NCI-H1930 (cell line): Measurements from ENCODE around the gene LRRC52.

Experiments used
- DNase-seq, 2 experiments: peaks; one replicate each; lab custom pipeline; 2025; lab: John Stamatoyannopoulos, UW

LRRC52 gene

GRCh38 chr1:165537356-165538109 lies 6.3 kb upstream of the LRRC52 start:
- DNase-seq, result no peak

DNA sequence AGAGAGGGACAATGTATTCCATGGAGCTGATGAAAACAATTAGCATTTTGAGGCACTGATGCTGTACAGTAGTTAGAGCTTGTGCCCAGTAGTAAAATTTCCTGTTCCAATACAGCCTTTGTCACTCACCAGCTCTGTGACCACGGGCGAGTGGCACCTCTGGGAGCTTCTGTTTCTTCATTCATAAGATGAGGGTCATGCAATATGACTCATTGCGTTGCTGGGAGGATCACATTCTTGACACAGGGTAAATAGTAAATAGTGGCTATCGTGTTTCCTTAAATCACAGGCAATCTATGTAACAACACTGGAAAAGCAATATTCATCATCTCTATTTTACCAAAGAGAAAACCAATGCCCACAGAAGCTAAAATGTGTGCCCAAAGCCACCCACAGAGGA lies 4.5 kb upstream of the LRRC52 start:
- no peak for DNase-seq

DNA sequence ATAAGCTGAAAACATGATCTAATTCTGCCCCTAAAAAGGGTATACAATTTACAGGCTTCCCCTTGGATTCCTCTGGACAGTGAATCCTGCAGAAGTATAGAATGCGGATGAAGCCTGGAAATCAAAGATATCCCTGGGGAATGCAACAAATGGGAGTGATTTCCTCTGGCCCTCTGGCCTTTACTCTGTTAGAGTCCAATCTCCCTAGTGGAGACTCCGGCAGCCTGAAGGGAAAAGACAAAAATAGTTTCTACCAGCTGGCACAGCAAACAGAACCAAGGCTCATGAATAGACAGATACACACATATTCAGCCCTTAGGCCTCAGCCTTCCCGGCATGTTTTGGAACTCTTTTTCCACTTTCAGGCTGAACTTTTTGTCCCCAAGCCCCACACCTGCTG lies 3.9 kb upstream of the LRRC52 start:
- no peak for DNase-seq

DNA sequence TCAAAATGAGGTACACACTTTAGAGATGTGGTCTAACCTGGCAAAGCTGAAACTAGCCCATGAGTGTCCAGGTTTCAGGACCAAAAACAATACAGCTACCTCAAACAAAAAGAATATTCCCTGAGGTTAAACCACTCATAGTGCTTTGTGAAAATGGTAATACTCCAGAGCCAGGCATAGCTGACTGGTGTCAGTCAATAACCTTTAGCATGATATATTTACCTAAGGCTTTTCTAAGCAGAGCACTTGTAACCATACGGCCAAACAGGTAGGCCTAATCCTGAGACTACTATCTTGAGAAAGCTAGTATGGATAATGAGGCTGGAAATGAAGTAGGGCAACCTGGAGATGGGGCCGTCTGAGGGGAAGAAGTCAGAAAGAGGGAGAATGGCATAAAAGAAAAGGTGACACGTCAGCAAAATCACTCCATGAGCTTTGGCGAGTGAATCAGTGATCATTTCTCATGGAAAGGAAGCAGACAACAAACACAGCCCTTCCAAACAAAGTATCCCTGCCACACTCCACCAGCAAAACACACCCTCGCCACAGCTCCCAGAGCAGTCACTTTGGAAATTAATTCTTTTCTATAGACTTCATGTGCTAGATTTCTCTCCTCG lies 1.7 kb upstream of the LRRC52 start:
- no peak for DNase-seq

DNA sequence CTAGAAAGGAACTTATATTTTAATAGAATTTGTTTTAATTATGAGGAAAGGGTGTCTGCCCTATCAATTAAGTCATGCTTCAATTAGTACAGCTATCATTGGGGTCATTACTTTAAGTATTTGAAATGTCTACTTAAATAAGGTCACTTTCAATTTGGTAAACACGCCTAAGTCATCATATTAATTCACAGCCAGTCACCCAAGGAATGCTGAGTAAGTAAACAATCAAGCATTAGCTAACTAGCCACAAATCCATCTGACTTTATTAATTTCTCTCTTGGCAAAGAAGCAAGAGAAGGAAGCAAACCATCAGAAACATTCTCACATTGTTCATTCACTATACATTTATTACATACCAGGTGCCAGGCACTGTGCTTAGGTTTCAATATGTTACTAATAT lies 1.2 kb upstream of the LRRC52 start:
- DNase-seq, result no peak

DNA sequence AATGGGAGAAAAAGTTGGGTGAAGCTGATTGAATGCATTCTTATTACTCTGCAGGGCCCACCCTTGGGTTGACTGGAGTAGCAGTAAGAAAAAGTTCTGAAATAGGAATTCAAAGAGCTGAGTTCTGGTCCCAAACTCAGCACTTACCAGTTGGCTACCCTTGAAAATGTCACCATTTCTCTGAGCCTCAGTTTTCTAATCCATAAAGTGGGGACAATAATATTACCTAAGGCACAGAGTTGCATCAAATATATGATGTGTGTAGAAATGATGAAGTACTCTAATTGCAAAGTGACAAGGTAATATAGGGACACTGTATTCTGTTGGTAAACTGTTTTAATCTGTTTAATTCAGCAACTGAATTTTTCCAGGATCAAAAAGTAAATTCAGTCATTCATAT lies 1.2 kb downstream of the LRRC52 start:
- DNase-seq, result no peak

DNA sequence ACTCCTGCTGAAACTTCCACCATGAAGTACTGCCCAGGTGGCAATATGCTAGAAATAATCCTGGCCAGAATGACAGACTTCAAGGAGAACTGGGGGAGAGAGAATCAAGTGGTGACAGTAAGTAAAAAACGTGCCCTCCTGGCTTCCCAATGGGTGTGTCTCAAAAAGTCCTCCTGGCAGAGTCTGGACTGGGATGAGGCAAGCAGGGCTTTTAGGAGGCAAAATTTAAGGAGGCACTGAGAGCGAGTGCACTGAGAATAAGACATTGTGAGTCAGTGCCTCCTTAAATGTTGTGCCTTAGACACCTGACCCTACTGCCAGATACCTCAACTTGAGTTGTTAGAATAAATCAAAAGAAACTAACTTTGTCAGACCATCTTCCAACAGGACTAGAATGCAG lies 2.2 kb downstream of the LRRC52 start:
- no peak for DNase-seq

- no peak for DNase-seq
These were observed 6.2 kb downstream of the LRRC52 start for GRCh38 chr1:165549973-165550372.

- DNase-seq, result no peak
These were observed 7.7 kb downstream of the LRRC52 start for GRCh38 chr1:165551469-165551868.

- DNase-seq, result no peak
These were observed 17.3 kb downstream of the LRRC52 start for GRCh38 chr1:165560883-165561656.

DNA sequence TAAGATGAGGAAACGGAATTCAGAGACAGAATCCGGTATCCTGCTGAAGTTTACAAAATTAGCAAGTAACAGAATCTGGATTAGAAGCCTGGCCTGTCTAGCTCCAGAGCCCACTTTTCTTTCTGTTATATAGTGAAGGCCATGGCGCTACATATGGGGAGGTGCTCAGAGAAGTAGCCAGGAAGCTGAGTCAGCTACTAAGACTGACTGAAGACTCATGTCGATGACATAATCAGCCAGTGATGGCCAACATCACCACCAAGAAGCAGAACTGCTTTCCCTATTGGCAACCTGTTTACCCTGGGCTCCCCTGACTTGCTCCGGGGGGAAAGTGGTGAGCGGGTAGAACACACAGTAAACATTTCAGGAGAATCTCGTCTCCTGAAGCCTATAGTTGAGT lies 18.8 kb downstream of the LRRC52 start:
- no peak for DNase-seq

GRCh38 chr1:165563551-165563950 lies 19.8 kb downstream of the LRRC52 start:
- DNase-seq, result no peak

DNA sequence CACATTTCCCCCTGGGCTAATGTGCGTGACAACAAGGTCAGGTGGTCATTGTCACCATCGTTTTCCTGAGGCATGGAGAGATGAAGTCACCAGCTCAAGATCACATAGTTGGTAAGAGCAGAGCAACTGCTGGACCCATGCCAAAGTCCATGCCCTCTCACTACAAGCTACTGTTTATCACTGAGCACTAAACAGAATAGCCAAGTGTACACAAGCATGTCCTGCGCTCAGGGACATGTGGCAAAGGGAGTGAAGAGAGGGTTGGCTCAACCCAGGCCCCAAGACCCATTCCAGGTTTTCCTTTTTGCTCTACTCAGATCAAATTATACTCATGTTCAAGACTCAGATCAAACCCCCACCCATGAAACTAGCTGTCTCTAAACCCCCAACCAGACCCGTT lies 20.8 kb downstream of the LRRC52 start:
- no peak for DNase-seq

- no peak for DNase-seq
These were observed 22.1 kb downstream of the LRRC52 start for GRCh38 chr1:165565751-165566490.

DNA sequence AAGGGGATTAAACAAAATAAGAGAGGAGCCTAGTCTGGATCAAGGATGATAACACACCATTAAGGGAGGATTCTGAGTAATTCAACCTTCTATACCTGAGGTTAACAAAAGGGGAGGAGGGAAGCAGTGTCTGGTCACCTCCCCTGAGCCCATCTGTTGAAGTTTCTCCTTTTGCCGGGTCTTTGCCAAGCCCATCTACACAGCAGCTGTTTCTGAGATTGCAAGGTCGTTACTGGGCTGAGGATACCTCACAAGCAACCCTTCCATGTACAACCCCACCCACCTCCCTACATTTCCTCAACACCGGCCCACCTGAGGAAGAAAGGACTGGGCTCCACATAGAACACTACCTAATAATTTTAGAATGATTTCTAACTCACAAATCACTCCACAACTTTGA lies 26.3 kb downstream of the LRRC52 start:
- DNase-seq, result no peak

- DNase-seq, result no peak
These were observed 30.0 kb downstream of the LRRC52 start for GRCh38 chr1:165573787-165574186.

- DNase-seq, result no peak
These were observed 30.5 kb downstream of the LRRC52 start for GRCh38 chr1:165574295-165574694.

DNA sequence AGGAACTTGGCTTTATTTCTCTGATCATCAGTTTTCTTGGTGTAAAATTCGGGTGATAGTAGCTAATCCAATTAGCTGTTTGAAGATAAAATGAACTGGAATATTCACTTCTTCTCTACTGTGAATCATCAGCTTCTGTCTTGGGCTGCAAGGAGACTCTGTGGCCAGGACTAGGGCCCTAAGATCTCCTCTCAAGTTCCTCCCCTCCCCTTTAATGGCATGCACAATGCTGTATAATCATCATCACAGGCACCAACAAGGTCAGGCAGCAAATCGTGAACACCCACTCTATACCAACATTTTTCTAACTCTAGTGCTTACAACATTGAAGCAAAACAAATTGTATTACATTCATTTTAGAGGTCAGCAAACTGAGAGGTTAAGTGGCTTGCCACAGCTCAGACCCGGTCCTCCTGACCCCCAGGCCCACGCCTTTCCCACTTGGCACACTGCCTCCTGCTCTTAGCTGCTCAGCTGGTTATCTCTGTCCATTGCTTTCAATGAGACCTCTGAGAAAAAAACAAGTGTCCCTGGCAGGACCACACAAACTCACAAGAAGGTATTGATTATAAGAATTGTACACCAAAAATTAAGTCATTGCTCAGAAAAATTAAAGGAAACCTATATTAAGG lies 31.8 kb downstream of the LRRC52 start:
- no peak for DNase-seq

DNA sequence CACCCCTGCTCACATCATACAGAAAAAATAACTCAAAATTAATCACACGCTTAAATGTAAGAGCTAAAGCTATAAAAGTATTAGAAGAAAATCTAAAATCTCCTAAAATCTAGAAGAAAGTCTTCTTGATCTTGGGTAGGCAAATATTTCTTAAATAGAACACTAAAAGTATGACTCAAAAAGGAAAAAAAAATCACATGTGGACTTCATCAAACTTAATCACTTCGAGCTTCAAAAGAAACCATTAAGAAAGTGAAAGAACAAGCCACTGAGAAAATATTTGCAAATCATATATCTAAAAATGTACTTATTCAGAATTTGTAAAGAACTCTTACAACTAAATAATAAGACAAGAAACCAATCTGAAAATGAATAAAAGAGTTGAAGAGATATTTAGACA lies 32.7 kb downstream of the LRRC52 start:
- DNase-seq, result no peak

DNA sequence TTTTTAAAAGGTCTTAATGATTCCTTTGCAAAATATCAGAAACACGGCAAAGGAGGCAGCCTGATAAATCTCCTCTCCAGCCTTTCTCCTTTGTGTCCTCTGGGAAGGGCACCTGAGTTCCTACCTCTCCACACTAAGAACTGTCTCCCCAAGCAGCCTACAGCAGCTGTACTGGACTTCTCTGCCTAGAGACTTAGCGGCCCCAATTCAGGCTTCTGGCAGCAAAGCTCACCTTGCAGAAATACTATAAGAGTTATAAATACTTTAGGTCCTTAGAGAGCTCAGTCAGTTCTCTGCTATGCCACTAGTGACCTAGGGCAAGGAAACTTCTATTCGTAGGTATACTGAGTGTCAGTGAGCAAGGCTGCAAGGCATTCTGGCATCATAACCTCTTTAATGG lies 33.9 kb downstream of the LRRC52 start:
- DNase-seq, result no peak

DNA sequence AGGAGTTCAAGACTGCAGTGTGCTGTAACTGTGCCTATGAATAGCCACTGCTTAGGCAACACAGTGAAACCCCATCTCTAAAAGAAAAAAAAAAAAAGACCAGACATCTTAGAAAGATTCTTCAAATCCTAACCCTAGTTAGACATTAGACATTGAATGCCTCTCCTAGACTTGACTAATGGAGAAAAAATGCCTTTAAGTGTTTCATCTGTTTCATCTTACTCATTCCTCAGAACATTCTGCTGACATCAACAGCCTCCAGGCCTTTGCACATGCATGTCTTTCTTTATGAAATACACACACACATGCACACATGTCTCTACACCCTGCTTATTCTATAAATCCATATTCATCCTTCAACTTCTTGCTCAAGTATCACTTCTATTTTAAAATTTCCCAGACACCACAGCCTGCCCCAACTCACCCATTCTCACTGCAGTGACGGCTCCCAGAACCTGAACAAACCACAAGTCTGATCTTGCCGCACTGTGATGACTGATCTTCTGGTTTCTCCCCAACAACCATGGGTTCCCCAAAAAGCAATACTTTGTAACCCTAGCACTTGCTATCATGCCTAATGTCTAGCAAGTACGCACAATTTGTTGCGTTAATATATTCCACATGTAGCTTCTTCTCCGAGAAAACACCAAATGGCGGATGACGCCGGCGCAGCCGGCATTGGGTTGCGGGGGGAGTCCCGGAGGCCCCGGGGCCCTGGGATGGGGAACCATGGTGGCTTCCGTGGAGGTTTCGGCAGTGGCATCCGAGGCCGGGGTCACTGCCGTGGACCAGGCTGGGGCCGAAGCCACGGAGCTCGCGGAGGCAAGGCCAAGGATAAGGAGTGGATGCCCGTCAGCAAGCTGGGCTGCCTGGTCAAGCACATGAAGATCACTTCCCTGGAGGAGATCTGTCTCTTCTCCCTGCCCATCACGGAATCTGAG lies 37.4 kb downstream of the LRRC52 start:
- no peak for DNase-seq
